DND-41 (cell line): ENCODE data around the gene CERS6.

Experiments used
- CTCF ChIP-seq: IDR thresholded peaks from 2 replicates; pipeline ENCODE4 v1.5.1; 2012; ENCODE audit warnings: borderline replicate concordance, low read length, moderate library complexity, mild to moderate bottlenecking; ENCODE audit not compliant: poor library complexity, severe bottlenecking; ENCODE audit errors: extremely low read depth
- EZH2 ChIP-seq: IDR thresholded peaks from 3 replicates; pipeline ENCODE4 v1.6.1; 2012; ENCODE audit warnings: borderline replicate concordance, low read depth, mild to moderate bottlenecking, moderate library complexity, low read length, inconsistent platforms; ENCODE audit not compliant: severe bottlenecking

DNA sequence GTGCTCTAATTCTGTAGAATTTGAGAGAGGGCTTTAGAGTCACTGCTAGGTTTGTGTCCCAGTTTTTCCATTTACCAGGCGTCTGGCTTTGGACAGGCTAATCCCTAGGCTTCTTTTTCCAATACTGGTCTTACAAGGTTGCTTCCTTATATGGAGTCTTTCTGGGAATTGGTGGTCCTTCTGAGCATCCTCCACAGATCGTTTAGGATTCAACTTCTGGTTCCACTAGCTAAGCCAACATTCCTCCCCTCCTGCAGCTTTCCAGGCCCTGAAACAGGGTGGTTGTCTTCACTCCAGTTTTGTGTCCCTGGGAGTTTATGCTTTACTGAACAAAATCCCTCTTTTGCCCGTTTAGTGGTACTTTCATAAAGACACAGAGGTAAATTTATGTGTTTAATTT, 170.6 kb downstream of the CERS6 start:
- TF ChIP-seq CTCF (no peak), EZH2 (no peak)
